EH (cell line): Measurements from ENCODE around the gene L3MBTL4.
"Not testable (repeated sequence)": the region's sequence is repeated elsewhere in the genome, so short reads cannot be mapped to it uniquely, and the experiment has no call there.

ENCODE experiments used
- DNase-seq: peaks from one replicate; pipeline ENCODE4 v3.0.0-alpha.2; 2015; ENCODE audit warnings: low read depth

L3MBTL4 gene

GRCh38 chr18:6406075-6406909 is 8.4 kb downstream of the L3MBTL4 start:
- peak; percentile 32 for DNase-seq

GRCh38 chr18:6405237-6406074 is 9.3 kb downstream of the L3MBTL4 start:
- DNase-seq, result peak; percentile 8

- no peak for DNase-seq
These were observed 9.9 kb downstream of the L3MBTL4 start for GRCh38 chr18:6404834-6405233.

GRCh38 chr18:6401687-6402086 is 13.0 kb downstream of the L3MBTL4 start:
- DNase-seq, result no peak

GRCh38 chr18:6399776-6400175 is 14.9 kb downstream of the L3MBTL4 start:
- DNase-seq, result no peak

GRCh38 chr18:6397931-6398566 is 16.7 kb downstream of the L3MBTL4 start:
- DNase-seq, result no peak

- no peak for DNase-seq
These were observed 17.9 kb downstream of the L3MBTL4 start for GRCh38 chr18:6396847-6397246.

- DNase-seq, result no peak
These were observed 18.4 kb downstream of the L3MBTL4 start for GRCh38 chr18:6396276-6396675.

GRCh38 chr18:6389005-6389404 is 25.7 kb downstream of the L3MBTL4 start:
- DNase-seq, result no peak

- no peak for DNase-seq
These were observed 31.7 kb downstream of the L3MBTL4 start for GRCh38 chr18:6382963-6383362.

GRCh38 chr18:6377473-6377872 is 37.2 kb downstream of the L3MBTL4 start:
- DNase-seq, result not testable (repeated sequence)

- no peak for DNase-seq
These were observed 38.1 kb downstream of the L3MBTL4 start for GRCh38 chr18:6376433-6377229.

- DNase-seq, result no peak
These were observed 39.7 kb downstream of the L3MBTL4 start for GRCh38 chr18:6374935-6375529.

GRCh38 chr18:6374340-6374739 is 40.4 kb downstream of the L3MBTL4 start:
- no peak for DNase-seq

- DNase-seq, result no peak
These were observed 41.5 kb downstream of the L3MBTL4 start for GRCh38 chr18:6373187-6373586.

GRCh38 chr18:6370886-6371635 is 43.6 kb downstream of the L3MBTL4 start:
- DNase-seq, result no peak

- DNase-seq, result no peak
These were observed 44.3 kb downstream of the L3MBTL4 start for GRCh38 chr18:6370410-6370809.

GRCh38 chr18:6368017-6368416 is 46.7 kb downstream of the L3MBTL4 start:
- DNase-seq, result no peak

GRCh38 chr18:6367208-6367607 is 47.5 kb downstream of the L3MBTL4 start:
- DNase-seq, result no peak

- DNase-seq, result no peak
These were observed 47.9 kb downstream of the L3MBTL4 start for GRCh38 chr18:6366776-6367175.

- no peak for DNase-seq
These were observed 49.3 kb downstream of the L3MBTL4 start for GRCh38 chr18:6365385-6365784.
